Spleen (tissue), 7 donors: ENCODE data around the gene PKP2.

Experiments
- POLR2A ChIP-seq, 3 donors: fragments of 450-650 bp; IDR thresholded peaks; one replicate each; pipeline ENCODE4 v1.5.1; 2017; ENCODE audit warnings: antibody characterized with exemption in 3 of 3, mild to moderate bottlenecking in 1 of 3
- POLR2AphosphoS5 ChIP-seq, 3 donors: sonication (generic); formaldehyde crosslinking; IDR thresholded peaks; one replicate each; pipeline ENCODE4 v1.5.1; 2017; ENCODE audit warnings: antibody characterized with exemption in 3 of 3
- TF ChIP-seq, protein P1 (sequence below), 11 experiments: fragments of 200-600 bp in 7 of 11; fragments of 450-650 bp in 4 of 11; sonication (generic) in 4 of 11; IDR thresholded peaks in 8 of 11; conservative IDR thresholded peaks in 3 of 11; 1 replicate in 7 of 11; 2 replicates in 4 of 11; pipeline versions ENCODE4 v1.4.0 to v1.8.0; 2016 to 2021; ENCODE audit warnings: antibody characterized with exemption in 11 of 11, inconsistent platforms in 4 of 11, mild to moderate bottlenecking in 1 of 11
- donor health status: DM: no; HTN: no; CAD: no; lungs with moderate emphysema.
- donor health status: DM: no; HTN: no; CAD: no.
- donor health status: DM: no; HTN: no; CAD: no.

DNA sequence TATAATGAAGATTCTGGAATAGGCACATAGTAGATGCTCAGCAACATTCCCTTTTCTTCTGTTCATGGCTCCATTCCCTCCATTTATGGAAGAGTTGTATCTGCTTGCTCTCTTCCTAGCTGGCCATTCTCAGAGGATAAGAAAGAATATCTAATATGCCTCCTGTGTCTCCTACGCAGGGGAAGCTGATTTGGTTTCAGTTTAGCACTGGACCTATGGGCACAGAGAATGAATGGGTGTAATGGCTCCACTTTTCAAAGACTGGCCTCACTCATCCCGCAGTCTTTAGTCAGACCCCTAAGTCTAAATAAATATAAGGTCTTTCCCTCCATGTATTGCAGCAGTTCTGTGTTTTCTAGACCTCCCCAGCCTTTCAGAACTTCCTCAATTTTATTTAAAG is 2.0 kb downstream of the PKP2 start:
- TF ChIP-seq, protein P1, sequence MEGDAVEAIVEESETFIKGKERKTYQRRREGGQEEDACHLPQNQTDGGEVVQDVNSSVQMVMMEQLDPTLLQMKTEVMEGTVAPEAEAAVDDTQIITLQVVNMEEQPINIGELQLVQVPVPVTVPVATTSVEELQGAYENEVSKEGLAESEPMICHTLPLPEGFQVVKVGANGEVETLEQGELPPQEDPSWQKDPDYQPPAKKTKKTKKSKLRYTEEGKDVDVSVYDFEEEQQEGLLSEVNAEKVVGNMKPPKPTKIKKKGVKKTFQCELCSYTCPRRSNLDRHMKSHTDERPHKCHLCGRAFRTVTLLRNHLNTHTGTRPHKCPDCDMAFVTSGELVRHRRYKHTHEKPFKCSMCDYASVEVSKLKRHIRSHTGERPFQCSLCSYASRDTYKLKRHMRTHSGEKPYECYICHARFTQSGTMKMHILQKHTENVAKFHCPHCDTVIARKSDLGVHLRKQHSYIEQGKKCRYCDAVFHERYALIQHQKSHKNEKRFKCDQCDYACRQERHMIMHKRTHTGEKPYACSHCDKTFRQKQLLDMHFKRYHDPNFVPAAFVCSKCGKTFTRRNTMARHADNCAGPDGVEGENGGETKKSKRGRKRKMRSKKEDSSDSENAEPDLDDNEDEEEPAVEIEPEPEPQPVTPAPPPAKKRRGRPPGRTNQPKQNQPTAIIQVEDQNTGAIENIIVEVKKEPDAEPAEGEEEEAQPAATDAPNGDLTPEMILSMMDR (IDR thresholded peaks at IDR 0.05 in 8 of 11, conservative IDR thresholded peaks at IDR 0.05 in 3 of 11), result no peak
- TF ChIP-seq POLR2AphosphoS5 (IDR thresholded peaks at IDR 0.05) (no peak), POLR2A (IDR thresholded peaks at IDR 0.05) (no peak)
